Stomach (tissue), 9 donors: ENCODE data around the gene CNTNAP3B. TPM values are rescaled to one million over a fixed set of nuclear protein-coding genes. Genes with fewer than 3 reads are reported as not detected.
A peak's percentile ranks its signal among the peaks of the same experiment; 100 is the strongest.
"Not testable (repeated sequence)": the region's sequence is repeated elsewhere in the genome, so short reads cannot be mapped to it uniquely, and the experiment has no call there.

Experiments
- DNase-seq, 2 donors: peaks; one replicate each; pipeline versions ENCODE4 v3.0.0 to v3.0.0-alpha.2; 2013 to 2019
- H3K27ac ChIP-seq, 5 donors: fragments of 200-600 bp in 4 of 5; sonication (generic) in 4 of 5; one replicate each; pipeline ENCODE4 v1.5.1; 2013 to 2019; ENCODE audit warnings: mild to moderate bottlenecking in 1 of 5, moderate library complexity in 1 of 5
- H3K27me3 ChIP-seq, 3 donors: fragments of 200-600 bp; sonication (generic); one replicate each; pipeline ENCODE4 v1.5.1; 2017 to 2019; ENCODE audit warnings: mixed run types in 1 of 3
- H3K36me3 ChIP-seq, 4 donors: fragments of 200-600 bp; sonication (generic); 1 replicate in 3 of 4; 2 replicates in 1 of 4; pipeline ENCODE4 v1.5.1; 2016 to 2019
- H3K4me1 ChIP-seq, 4 donors: fragments of 200-600 bp; sonication (generic); one replicate each; pipeline ENCODE4 v1.5.1; 2016 to 2019
- H3K4me3 ChIP-seq, 4 donors: fragments of 200-600 bp; sonication (generic) in 3 of 4; one replicate each; pipeline ENCODE4 v1.5.1; 2016 to 2019; ENCODE audit warnings: mild to moderate bottlenecking in 1 of 4
- H3K9me3 ChIP-seq, 4 donors: fragments of 200-600 bp; sonication (generic); one replicate each; pipeline ENCODE4 v1.5.1; 2016 to 2019
- CTCF ChIP-seq, 7 experiments: fragments of 450-650 bp in 4 of 7; fragments of 200-600 bp in 3 of 7; sonication (generic) in 3 of 7; IDR thresholded peaks; one replicate each; pipeline ENCODE4 v1.5.1; 2016 to 2019; ENCODE audit warnings: antibody characterized with exemption in 7 of 7, control low read depth in 2 of 7, mild to moderate bottlenecking in 1 of 7
- WGBS, 5 donors: extraction: QIAGEN DNeasy Blood & Tissue Kit in 3 of 5; methylation state at CpG; one replicate each; pipeline versions ENCODE4 v1.1.5 to v1.1.7; 2013 to 2018; 5-methylcytosine and 5-hydroxymethylcytosine counted together
- intact Hi-C: fragments of 100-400 bp; cut with DNase I; formaldehyde crosslinking; loops from one replicate; pipeline ENCODE4 v1.15.1; 2023; ENCODE audit warnings: low total_unique reads
- polyA plus RNA-seq, 3 donors: library from polyadenylated mRNA; stranded (reverse); fragments of 200-250 nt; gene quantifications; one replicate each; pipeline ENCODE4 v1.2.3, GENCODE V29; 2013
- total RNA-seq, 5 donors: library from RNA; depleted of rRNA; stranded (reverse); fragments of >200 nt; gene quantifications; one replicate each; pipeline versions ENCODE4 v1.1.0 to v1.2.3, GENCODE V29; 2014 to 2016
- donor health status: healthy with polysubstance abuse.
- donor health status: Bipolar disorder and iron deficiency.
- donor health status: healthy.

CNTNAP3B gene
- total and polyA plus RNA-seq, 8 donors = 0.25 to 29.2 (median 8.4) TPM

GRCh38 chr9:41941738-41942137 lies 187.5 kb downstream of the CNTNAP3B start:
- TF ChIP-seq CTCF (IDR thresholded peaks at IDR 0.05) = peak in 1 of 7 experiments; percentile 7
- H3K27ac ChIP-seq = not testable (repeated sequence)

GRCh38 chr9:41938143-41938542 lies 191.1 kb downstream of the CNTNAP3B start:
- H3K4me1 ChIP-seq, H3K4me3 ChIP-seq, H3K36me3 ChIP-seq, H3K9me3 ChIP-seq, intact Hi-C loops, H3K27me3 ChIP-seq, H3K27ac ChIP-seq, DNase-seq: not testable (repeated sequence)

More at GRCh38 chr9:41941738-41942137, 187.5 kb downstream of the CNTNAP3B start:
- H3K27me3 ChIP-seq, H3K4me3 ChIP-seq, H3K4me1 ChIP-seq, DNase-seq, H3K9me3 ChIP-seq, H3K36me3 ChIP-seq, intact Hi-C loops: not testable (repeated sequence)
- 59 to 69% (median 62%) methylated on average over 2 to 3 of the region's 3 CpGs for WGBS, 5 donors

GRCh38 chr9:41935727-41936126 lies 193.5 kb downstream of the CNTNAP3B start:
- H3K4me1 ChIP-seq, H3K27ac ChIP-seq, H3K27me3 ChIP-seq, H3K4me3 ChIP-seq, H3K36me3 ChIP-seq, intact Hi-C loops, DNase-seq, H3K9me3 ChIP-seq: not testable (repeated sequence)
- WGBS, 5 donors = 50 to 72% (median 64%) methylated on average over 3 of the region's 3 CpGs

- H3K4me1 ChIP-seq, H3K4me3 ChIP-seq, H3K36me3 ChIP-seq, H3K9me3 ChIP-seq, intact Hi-C loops, H3K27me3 ChIP-seq, H3K27ac ChIP-seq, DNase-seq: not testable (repeated sequence)
- WGBS, 5 donors = 83 to 90% (median 87%) methylated on average over 3 to 5 of the region's 6 CpGs
Observed at GRCh38 chr9:41929172-41929571, 200.1 kb downstream of the CNTNAP3B start.

- 0 to 93% (median 44%) methylated on average over 1 of the region's 1 CpG; no CpG with 5 or more reads in 1 of the 5 donors for WGBS, 5 donors
- H3K4me1 ChIP-seq, H3K27ac ChIP-seq, H3K36me3 ChIP-seq, DNase-seq, H3K27me3 ChIP-seq, H3K9me3 ChIP-seq, H3K4me3 ChIP-seq, intact Hi-C loops: not testable (repeated sequence)
Observed at GRCh38 chr9:41917374-41917773, 211.9 kb downstream of the CNTNAP3B start.

- H3K36me3 ChIP-seq, intact Hi-C loops: not testable (repeated sequence)
Observed at GRCh38 chr9:41905488-41905887, 223.7 kb downstream of the CNTNAP3B start.

GRCh38 chr9:41902762-41903161 lies 226.5 kb downstream of the CNTNAP3B start:
- H3K27me3 ChIP-seq, H3K36me3 ChIP-seq, DNase-seq, intact Hi-C loops, H3K4me1 ChIP-seq, H3K27ac ChIP-seq, H3K4me3 ChIP-seq, H3K9me3 ChIP-seq: not testable (repeated sequence)
- WGBS, 5 donors = no CpG with 5 or more reads among the region's 6 CpGs

More at GRCh38 chr9:41905488-41905887, 223.7 kb downstream of the CNTNAP3B start:
- H3K9me3 ChIP-seq, H3K4me1 ChIP-seq, H3K4me3 ChIP-seq, H3K27ac ChIP-seq, H3K27me3 ChIP-seq, DNase-seq: not testable (repeated sequence)
- WGBS, 5 donors = no CpG with 5 or more reads among the region's 4 CpGs

GRCh38 chr9:41898720-41899343 lies 230.4 kb downstream of the CNTNAP3B start:
- H3K9me3 ChIP-seq, intact Hi-C loops, DNase-seq, H3K4me1 ChIP-seq, H3K36me3 ChIP-seq, H3K4me3 ChIP-seq, H3K27ac ChIP-seq, H3K27me3 ChIP-seq: not testable (repeated sequence)
- no CpG with 5 or more reads among the region's 46 CpGs for WGBS, 5 donors

- H3K27ac ChIP-seq, DNase-seq, H3K36me3 ChIP-seq, H3K27me3 ChIP-seq, H3K4me1 ChIP-seq, intact Hi-C loops, H3K9me3 ChIP-seq, H3K4me3 ChIP-seq: not testable (repeated sequence)
- WGBS, 5 donors = no CpG with 5 or more reads among the region's 5 CpGs
Observed at GRCh38 chr9:41874557-41874956, 254.7 kb downstream of the CNTNAP3B start.

- DNase-seq, H3K27me3 ChIP-seq, H3K27ac ChIP-seq, H3K4me1 ChIP-seq, H3K9me3 ChIP-seq, H3K36me3 ChIP-seq, H3K4me3 ChIP-seq, intact Hi-C loops: not testable (repeated sequence)
- no CpG with 5 or more reads among the region's 2 CpGs for WGBS, 5 donors
Observed at GRCh38 chr9:41855422-41855821, 273.8 kb downstream of the CNTNAP3B start.

GRCh38 chr9:41851848-41852740 lies 277.1 kb downstream of the CNTNAP3B start:
- H3K27me3 ChIP-seq, H3K9me3 ChIP-seq, H3K36me3 ChIP-seq, H3K4me3 ChIP-seq, intact Hi-C loops, DNase-seq, H3K4me1 ChIP-seq, H3K27ac ChIP-seq: not testable (repeated sequence)
- WGBS, 5 donors = no CpG with 5 or more reads among the region's 9 CpGs
